ENCODE results near the gene ZFAND3. TPM values are rescaled to one million over a fixed set of nuclear protein-coding genes. Genes with fewer than 3 reads are reported as not detected.
A peak's percentile ranks its signal among the peaks of the same experiment; 100 is the strongest.

Gene ZFAND3
- total RNA-seq, 1 experiment from 2014 or later: 26.2 TPM

DNA sequence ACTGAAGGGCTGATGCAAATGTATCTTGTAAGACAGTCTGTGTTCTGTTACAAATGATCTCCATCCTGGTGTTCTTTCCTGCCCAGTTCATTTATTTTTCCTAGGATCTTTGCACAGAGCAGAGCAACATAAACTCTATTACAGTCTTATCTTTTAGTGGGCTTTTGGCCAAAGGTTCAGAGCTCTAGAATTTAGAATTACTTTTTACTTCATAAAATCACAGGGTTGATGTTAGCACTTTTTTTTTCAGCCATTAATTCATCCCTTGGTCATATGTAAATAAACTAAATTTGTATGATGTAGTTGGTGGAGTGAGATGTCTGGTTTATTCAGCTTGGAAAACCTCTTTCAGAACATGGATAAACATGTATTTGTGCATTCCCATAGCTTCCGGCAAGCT is 181.9 kb downstream of the ZFAND3 start:
- H3K36me3 ChIP-seq: no peaks in the 10 kb centered on the region
- H3K9me3 ChIP-seq: no peaks in the 10 kb centered on the region
- H3K4me3 ChIP-seq: no peak overlapping the region
- H3K27me3 ChIP-seq: no peaks in the 10 kb centered on the region
- DNase-seq: no peak

DNA sequence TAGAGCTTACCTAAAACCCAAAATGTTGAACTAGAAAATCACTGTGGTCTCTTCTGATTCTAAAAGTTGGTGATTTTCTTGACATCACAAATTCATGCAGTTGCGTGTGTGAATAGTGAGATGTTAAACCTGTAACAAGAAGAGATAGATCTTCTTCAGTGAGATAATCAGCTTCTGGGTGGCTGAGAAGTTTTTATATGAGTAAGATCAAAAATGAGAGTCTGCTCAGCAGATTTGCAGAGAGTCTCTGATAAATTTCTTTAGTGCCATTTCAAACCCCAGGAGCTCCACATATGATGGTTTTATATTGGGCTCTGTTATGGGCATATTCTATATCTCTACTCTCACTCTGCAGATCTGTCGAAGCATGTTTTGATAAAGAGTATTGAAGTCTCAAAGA is 185.4 kb downstream of the ZFAND3 start:
- no peak overlapping the region for H3K4me3 ChIP-seq
- H3K27me3 ChIP-seq: no peaks in the 10 kb centered on the region
- H3K36me3 ChIP-seq: no peaks in the 10 kb centered on the region; the same call in none of the 2 replicates
- peaks cover under 1% of the 10 kb centered on the region; the same call in 1 of the 2 replicates for H3K9me3 ChIP-seq
- DNase-seq: no peak

GRCh38 chr6:38011937-38012336 is 192.4 kb downstream of the ZFAND3 start:
- no peak for DNase-seq
- H3K9me3 ChIP-seq: peaks cover 9% of the 10 kb centered on the region
- peaks cover 6% of the 10 kb centered on the region for H3K36me3 ChIP-seq
- H3K27me3 ChIP-seq: no peaks in the 10 kb centered on the region
- no peak overlapping the region for H3K4me3 ChIP-seq

GRCh38 chr6:38012573-38012972 is 193.0 kb downstream of the ZFAND3 start:
- peak; percentile 17 for DNase-seq

DNA sequence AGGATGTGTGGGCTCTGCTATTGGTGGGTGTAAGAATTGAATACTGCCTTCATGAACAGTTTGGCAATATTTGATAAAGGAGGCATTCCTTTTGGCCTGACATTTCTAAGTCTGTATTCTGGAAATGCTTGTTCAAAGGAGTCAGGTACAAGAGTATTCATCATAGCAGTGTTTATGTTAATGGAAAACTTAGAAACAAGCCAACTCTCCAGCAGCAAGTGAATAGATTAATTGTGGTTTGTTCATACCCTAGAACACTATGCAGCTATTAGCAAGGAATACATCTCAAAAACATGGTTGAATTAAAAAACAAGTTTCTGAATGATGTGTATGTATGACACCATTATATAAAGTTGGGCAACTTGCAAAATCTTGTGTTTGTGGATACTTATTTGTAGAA is 195.8 kb downstream of the ZFAND3 start:
- Histone ChIP-seq H3K27me3 (no peaks in the 10 kb centered on the region), H3K36me3 (peaks cover 2% of the 10 kb centered on the region), H3K4me3 (no peak overlapping the region), H3K9me3 (peaks cover 6% of the 10 kb centered on the region; the same call in 1 of the 2 replicates)
- DNase-seq: no peak

More at GRCh38 chr6:38012573-38012972, 193.0 kb downstream of the ZFAND3 start:
- peaks cover 6% of the 10 kb centered on the region for H3K36me3 ChIP-seq
- peaks cover 9% of the 10 kb centered on the region for H3K9me3 ChIP-seq
- H3K27me3 ChIP-seq: no peaks in the 10 kb centered on the region
- H3K4me3 ChIP-seq: no peak overlapping the region

DNA sequence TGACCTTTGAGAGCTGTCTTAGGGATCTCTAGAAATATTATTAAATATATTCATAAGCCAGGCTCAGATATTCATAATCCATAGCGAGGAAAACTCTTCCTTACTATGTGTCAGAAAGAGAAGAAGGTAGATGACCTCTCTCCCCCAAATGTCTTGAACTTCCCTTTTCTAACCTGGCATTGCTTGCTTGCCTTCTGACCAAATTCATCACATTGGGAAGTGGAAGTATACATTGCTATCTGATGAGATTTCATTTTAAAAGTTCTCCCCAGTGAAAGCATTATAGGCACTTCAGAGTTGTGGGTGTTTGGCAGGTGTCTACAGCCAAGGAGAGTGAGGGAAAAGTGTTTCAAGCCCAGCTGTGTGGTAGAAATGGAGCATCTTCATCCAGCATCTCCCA is 197.3 kb downstream of the ZFAND3 start:
- Histone ChIP-seq H3K36me3 (no peaks in the 10 kb centered on the region; the same call in 1 of the 2 replicates), H3K27me3 (no peaks in the 10 kb centered on the region), H3K4me3 (no peak overlapping the region), H3K9me3 (peaks cover 1% of the 10 kb centered on the region; the same call in 1 of the 2 replicates)
- DNase-seq: no peak

- Histone ChIP-seq H3K9me3 (no peaks in the 10 kb centered on the region), H3K27me3 (no peaks in the 10 kb centered on the region), H3K36me3 (no peaks in the 10 kb centered on the region), H3K4me3 (no peak overlapping the region)
- no peak for DNase-seq
Observed at GRCh38 chr6:38018755-38019165, 199.2 kb downstream of the ZFAND3 start.

DNA sequence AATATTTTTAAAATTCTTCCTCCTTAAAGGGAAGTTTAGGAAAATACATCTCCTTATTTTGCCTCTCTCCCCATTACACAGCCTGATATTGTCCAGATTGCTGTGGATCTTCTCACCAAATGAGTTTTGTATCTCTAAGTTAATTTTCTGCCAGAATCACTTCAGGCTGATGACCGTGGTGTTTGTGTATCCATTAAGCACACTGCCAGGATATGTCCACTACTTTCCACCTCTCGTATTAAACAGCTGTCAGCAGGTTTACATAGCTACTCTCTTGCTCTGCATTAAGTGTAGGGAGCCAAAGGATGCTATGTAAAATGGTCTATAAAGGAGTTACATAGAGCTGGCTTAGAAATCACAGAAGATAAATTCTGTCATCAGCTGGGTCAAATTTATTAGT is 201.1 kb downstream of the ZFAND3 start:
- Histone ChIP-seq H3K4me3 (no peak overlapping the region), H3K9me3 (no peaks in the 10 kb centered on the region), H3K36me3 (no peaks in the 10 kb centered on the region), H3K27me3 (no peaks in the 10 kb centered on the region)
- no peak for DNase-seq

DNA sequence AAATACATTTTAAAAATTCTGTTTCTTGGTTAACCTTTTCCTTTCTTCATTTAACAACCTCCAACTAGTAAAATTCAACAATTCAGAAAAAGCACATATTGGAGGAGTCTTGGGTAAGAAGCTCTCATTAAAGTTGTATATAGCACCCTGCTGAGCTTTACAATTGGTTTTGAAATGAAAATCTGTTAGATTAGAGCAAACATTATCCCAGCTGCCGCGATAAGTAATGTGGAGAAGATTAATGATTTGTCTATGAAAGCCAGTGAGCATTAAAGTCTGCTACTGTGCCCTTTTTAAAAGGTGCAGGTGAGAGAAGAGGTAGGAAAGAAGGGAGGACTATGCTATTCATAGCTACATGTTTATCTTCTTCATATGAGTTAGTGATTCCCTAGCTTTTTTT is 201.5 kb downstream of the ZFAND3 start:
- H3K36me3 ChIP-seq: no peaks in the 10 kb centered on the region
- no peak overlapping the region for H3K4me3 ChIP-seq
- DNase-seq: no peak
- H3K27me3 ChIP-seq: no peaks in the 10 kb centered on the region
- H3K9me3 ChIP-seq: no peaks in the 10 kb centered on the region

DNA sequence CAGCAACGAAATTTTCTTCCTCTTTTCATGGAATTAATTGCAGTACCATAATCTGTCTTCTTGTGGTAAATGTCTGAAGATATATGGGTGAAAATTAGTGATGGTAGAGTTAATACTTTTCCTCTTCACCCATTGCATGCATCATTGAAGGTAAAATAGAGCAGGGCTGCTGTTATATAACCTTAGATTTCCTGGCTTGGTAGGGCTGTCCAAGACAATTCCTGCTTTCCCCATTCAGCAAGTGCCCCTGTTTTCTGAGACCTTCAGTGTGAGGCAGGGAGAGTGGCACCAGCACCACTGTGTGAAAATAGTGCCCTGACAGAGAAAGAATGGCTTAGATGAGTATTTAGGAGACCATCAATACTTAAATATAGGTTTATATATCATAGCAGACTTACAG is 202.0 kb downstream of the ZFAND3 start:
- no peaks in the 10 kb centered on the region for H3K27me3 ChIP-seq
- no peaks in the 10 kb centered on the region for H3K9me3 ChIP-seq
- H3K4me3 ChIP-seq: no peak overlapping the region
- no peak for DNase-seq
- H3K36me3 ChIP-seq: no peaks in the 10 kb centered on the region

GRCh38 chr6:38022688-38023087 is 203.2 kb downstream of the ZFAND3 start:
- H3K9me3 ChIP-seq: no peaks in the 10 kb centered on the region
- DNase-seq: no peak
- no peak overlapping the region for H3K4me3 ChIP-seq
- H3K36me3 ChIP-seq: no peaks in the 10 kb centered on the region
- no peaks in the 10 kb centered on the region for H3K27me3 ChIP-seq

DNA sequence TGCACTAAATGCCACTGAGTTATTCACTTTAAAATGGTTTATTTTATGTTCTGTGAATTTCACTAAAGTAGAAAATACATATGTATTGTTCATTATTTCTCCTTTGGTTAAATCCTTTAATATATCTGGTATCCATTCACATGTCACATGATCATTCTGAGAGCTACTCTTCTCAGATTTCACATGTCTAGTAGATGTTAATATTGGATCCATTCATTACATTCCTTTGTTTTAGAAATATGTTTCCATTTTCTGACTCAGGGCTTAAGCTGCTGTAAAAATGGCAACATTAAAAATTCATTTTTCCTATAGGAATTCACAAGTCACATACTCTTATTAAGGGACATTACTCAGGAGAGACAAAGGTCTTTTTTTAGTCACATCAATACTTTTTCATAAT is 205.4 kb downstream of the ZFAND3 start:
- no peaks in the 10 kb centered on the region for H3K36me3 ChIP-seq
- 0 out of 2 replicates have a peak, but pooled peaks cover 2% of the 10 kb centered on the region for H3K9me3 ChIP-seq
- H3K4me3 ChIP-seq: no peak overlapping the region
- no peak for DNase-seq
- H3K27me3 ChIP-seq: no peaks in the 10 kb centered on the region

DNA sequence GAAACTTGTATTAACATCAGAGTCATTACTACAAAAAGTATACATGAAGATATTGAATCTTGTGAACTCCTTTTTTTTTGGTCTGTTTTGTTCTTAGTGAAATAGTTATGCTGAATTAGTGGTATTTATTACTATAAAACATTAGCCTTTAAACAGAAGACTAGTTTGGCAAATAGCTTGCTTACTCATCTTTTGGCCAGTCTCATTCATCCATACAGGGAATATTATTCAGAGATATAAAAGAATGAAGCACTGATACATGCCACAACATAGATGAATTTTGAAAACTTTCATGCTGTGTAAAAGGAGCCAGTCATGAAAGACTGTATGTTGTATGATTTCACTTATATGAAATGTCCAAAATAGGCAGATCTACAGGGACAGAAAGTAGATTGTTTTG is 205.9 kb downstream of the ZFAND3 start:
- DNase-seq: no peak
- Histone ChIP-seq H3K36me3 (no peaks in the 10 kb centered on the region; the same call in none of the 2 replicates), H3K4me3 (no peak overlapping the region), H3K27me3 (no peaks in the 10 kb centered on the region), H3K9me3 (peaks cover 5% of the 10 kb centered on the region; the same call in 1 of the 2 replicates)

GRCh38 chr6:38027685-38028373 is 208.3 kb downstream of the ZFAND3 start:
- Histone ChIP-seq H3K36me3 (no peaks in the 10 kb centered on the region; the same call in none of the 2 replicates), H3K27me3 (no peaks in the 10 kb centered on the region), H3K4me3 (no peak overlapping the region), H3K9me3 (peaks cover 7% of the 10 kb centered on the region; the same call in 1 of the 2 replicates)
- DNase-seq: no peak

GRCh38 chr6:38030380-38030779 is 210.9 kb downstream of the ZFAND3 start:
- no peaks in the 10 kb centered on the region; the same call in none of the 2 replicates for H3K36me3 ChIP-seq
- peaks cover 7% of the 10 kb centered on the region; the same call in 1 of the 2 replicates for H3K9me3 ChIP-seq
- H3K4me3 ChIP-seq: no peak overlapping the region
- no peak for DNase-seq
- no peaks in the 10 kb centered on the region for H3K27me3 ChIP-seq

DNA sequence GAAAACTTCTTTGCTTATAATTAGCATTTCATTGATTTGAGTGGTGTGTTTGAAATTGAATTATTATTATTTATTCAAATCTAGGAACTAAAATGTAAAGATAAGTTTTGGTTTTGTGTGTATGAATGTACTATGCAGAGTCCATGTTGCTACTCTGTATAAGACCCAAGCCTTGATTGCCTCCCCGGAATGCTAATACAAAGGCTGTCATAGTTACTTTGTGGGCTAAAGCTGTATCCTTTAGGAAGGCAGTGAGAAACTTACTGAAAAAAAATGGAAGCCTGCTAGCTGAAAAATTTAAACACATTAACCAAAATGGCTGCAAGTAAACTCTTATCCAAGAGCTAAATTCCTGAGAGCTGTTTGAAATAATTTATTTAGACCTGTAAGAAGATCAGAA is 213.3 kb downstream of the ZFAND3 start:
- DNase-seq: no peak
- Histone ChIP-seq H3K4me3 (no peak overlapping the region), H3K9me3 (peaks cover 7% of the 10 kb centered on the region; the same call in 1 of the 2 replicates), H3K27me3 (no peaks in the 10 kb centered on the region), H3K36me3 (no peaks in the 10 kb centered on the region; the same call in none of the 2 replicates)

- Histone ChIP-seq H3K9me3 (peaks cover 5% of the 10 kb centered on the region; the same call in 1 of the 2 replicates), H3K4me3 (no peak overlapping the region)
- DNase-seq: no peak
Observed at GRCh38 chr6:38033442-38033982, 214.0 kb downstream of the ZFAND3 start.

More at GRCh38 chr6:38033442-38033982, 214.0 kb downstream of the ZFAND3 start:
- Histone ChIP-seq H3K36me3 (no peaks in the 10 kb centered on the region; the same call in none of the 2 replicates), H3K27me3 (no peaks in the 10 kb centered on the region)

Data from MG63 (cell line).